ENCODE results near the gene BMPR1A. TPM values are rescaled to one million over a fixed set of nuclear protein-coding genes. Genes with fewer than 3 reads are reported as not detected.
A peak's percentile ranks its signal among the peaks of the same experiment; 100 is the strongest.

BMPR1A gene
- total and polyA plus RNA-seq, 10 of the 15 experiments (the other 5 are each of a cell fraction or from before 2014, with no cell fraction given) = 2.3 to 22.7 (median 13.1) TPM

- TF ChIP-seq ZNF24 (IDR thresholded peaks at IDR 0.05) (no peak), TCF12 (IDR thresholded peaks at IDR 0.05; ENCODE audit: low read depth, low read length) (no peak), RCOR1 (conservative IDR thresholded peaks at IDR 0.05; ENCODE audit: low read depth, low read length) (no peak), NR2C2 (IDR thresholded peaks at IDR 0.05; ENCODE audit: borderline replicate concordance, control insufficient read depth, insufficient read length, low read depth) (no peak), IKZF2 (IDR thresholded peaks at IDR 0.05) (no peak), JUNB (IDR thresholded peaks at IDR 0.05) (no peak), CTCF (IDR thresholded peaks at IDR 0.05 in 2 of 3, conservative IDR thresholded peaks at IDR 0.05 in 1 of 3; ENCODE audit: control insufficient read depth in 2 of 3, extremely low read depth in 1 of 3, insufficient read depth in 1 of 3, low read depth in 3 of 3, low read length in 3 of 3) (no peak), NRF1 (conservative IDR thresholded peaks at IDR 0.05; ENCODE audit: low read depth, low read length) (no peak), RAD21 (IDR thresholded peaks at IDR 0.05; ENCODE audit: insufficient read depth, low read depth, low read length) (no peak), ZBTB4 (CRISPR knock-in tag; IDR thresholded peaks at IDR 0.05) (no peak), POLR2AphosphoS2 (IDR thresholded peaks at IDR 0.05; ENCODE audit: low read depth, low read length) (no peak), BRCA1 (IDR thresholded peaks at IDR 0.05; ENCODE audit: low read depth, low read length) (no peak), PKNOX1 (IDR thresholded peaks at IDR 0.05) (no peak), MTA2 (IDR thresholded peaks at IDR 0.05; ENCODE audit: low read depth) (peak; percentile 15; the same call in 1 of the 2 replicates), ASH2L (IDR thresholded peaks at IDR 0.05; ENCODE audit: borderline replicate concordance, low read depth) (no peak), PAX5 (IDR thresholded peaks at IDR 0.05; ENCODE audit: borderline replicate concordance, low read depth, low read length) (no peak), EP300 (IDR thresholded peaks at IDR 0.05; ENCODE audit: borderline replicate concordance in 1 of 2, control insufficient read depth in 1 of 2, low read depth in 2 of 2, low read length in 2 of 2) (0 out of 4 replicates have a peak, but pooled peaks of 1 of the 2 experiments have one; percentile 2), IRF4 (IDR thresholded peaks at IDR 0.05; ENCODE audit: low read depth, low read length) (no peak), MEF2B (IDR thresholded peaks at IDR 0.05; ENCODE audit: partially characterized antibody, poor library complexity, severe bottlenecking) (no peak), NBN (IDR thresholded peaks at IDR 0.05) (no peak), MEF2A (IDR thresholded peaks at IDR 0.05; ENCODE audit: insufficient read depth, low read depth, low read length) (0 out of 2 replicates have a peak, but pooled peaks have one; percentile 11), STAT1 (conservative IDR thresholded peaks at IDR 0.05) (no peak), RELB (IDR thresholded peaks at IDR 0.05; ENCODE audit: low read depth) (no peak)
Measured at GRCh38 chr10:86965986-86966654, 209.7 kb downstream of the BMPR1A start (continued).

Data from GM12878 (cell line).